BLaER1 (cell line): ENCODE results near the gene RNF38.
"Not testable (repeated sequence)": the region's sequence is repeated elsewhere in the genome, so short reads cannot be mapped to it uniquely, and the experiment has no call there.

Experiments
- H3K27ac ChIP-seq: shearing (Covaris generic); formaldehyde crosslinking; 2 replicates; pipeline ENCODE4 v1.8.1; 2022
- H3K27me3 ChIP-seq: shearing (Covaris generic); formaldehyde crosslinking; 2 replicates; pipeline ENCODE4 v1.8.1; 2022
- H3K36me3 ChIP-seq: shearing (Covaris generic); formaldehyde crosslinking; 2 replicates; pipeline ENCODE4 v1.8.1; 2022
- H3K4me1 ChIP-seq: shearing (Covaris generic); formaldehyde crosslinking; 2 replicates; pipeline ENCODE4 v1.8.1; 2022
- H3K4me2 ChIP-seq: shearing (Covaris generic); formaldehyde crosslinking; 2 replicates; pipeline ENCODE4 v1.8.1; 2022
- H3K4me3 ChIP-seq: shearing (Covaris generic); formaldehyde crosslinking; 2 replicates; pipeline ENCODE4 v1.8.1; 2022
- H3K9ac ChIP-seq: shearing (Covaris generic); formaldehyde crosslinking; 2 replicates; pipeline ENCODE4 v1.8.1; 2022
- H3K9me3 ChIP-seq: shearing (Covaris generic); formaldehyde crosslinking; 2 replicates; pipeline ENCODE4 v1.8.1; 2022
- H4K20me1 ChIP-seq: shearing (Covaris generic); formaldehyde crosslinking; 2 replicates; pipeline ENCODE4 v1.8.1; 2022
- Cebpa-rat ChIP-seq: shearing (Covaris generic); IDR thresholded peaks from 2 replicates; pipeline ENCODE4 v1.8.1; 2022

The RNF38 gene

GRCh38 chr9:36415822-36416525 lies 15.9 kb upstream of the RNF38 start:
- Histone ChIP-seq H3K27me3 (no peaks in the 10 kb centered on the region), H3K9ac (peak overlapping the region; percentile 45; the same call in 1 of the 2 replicates), H3K9me3 (0 out of 2 replicates have a peak, but pooled peaks cover 3% of the 10 kb centered on the region), H3K4me3 (no peak overlapping the region), H3K4me2 (peak overlapping the region; percentile 73), H3K36me3 (peaks cover 39% of the 10 kb centered on the region; the same call in 1 of the 2 replicates), H4K20me1 (peaks cover 43% of the 10 kb centered on the region), H3K4me1 (peaks cover 37% of the 10 kb centered on the region), H3K27ac (no peak overlapping the region)
- TF ChIP-seq Cebpa-rat, result no peak

- Histone ChIP-seq H3K36me3 (peaks cover 16% of the 10 kb centered on the region; the same call in 1 of the 2 replicates), H4K20me1 (peaks cover 58% of the 10 kb centered on the region), H3K4me1 (peaks cover 30% of the 10 kb centered on the region)
- TF ChIP-seq Cebpa-rat, result peak; percentile 98
- not testable (repeated sequence) for H3K9me3 ChIP-seq, H3K27ac ChIP-seq, H3K4me3 ChIP-seq, H3K4me2 ChIP-seq, H3K27me3 ChIP-seq, H3K9ac ChIP-seq
These were observed 11.3 kb upstream of the RNF38 start for GRCh38 chr9:36411410-36411809.

- Histone ChIP-seq H4K20me1 (peaks cover 62% of the 10 kb centered on the region), H3K4me1 (peaks cover 10% of the 10 kb centered on the region)
- H3K4me3 ChIP-seq, H3K36me3 ChIP-seq, H3K27ac ChIP-seq, H3K4me2 ChIP-seq, H3K9ac ChIP-seq, H3K27me3 ChIP-seq, H3K9me3 ChIP-seq: not testable (repeated sequence)
These were observed 9.0 kb upstream of the RNF38 start for GRCh38 chr9:36409076-36409475.

GRCh38 chr9:36407122-36407723 lies 7.2 kb upstream of the RNF38 start:
- no peaks in the 10 kb centered on the region for H3K27me3 ChIP-seq
- H3K27ac ChIP-seq, result no peak overlapping the region
- peaks cover 60% of the 10 kb centered on the region for H4K20me1 ChIP-seq
- H3K4me2 ChIP-seq, result no peak overlapping the region
- H3K4me3 ChIP-seq, result no peak overlapping the region
- peaks cover 10% of the 10 kb centered on the region for H3K4me1 ChIP-seq
- no peak for TF ChIP-seq Cebpa-rat
- H3K36me3 ChIP-seq, result 0 out of 2 replicates have a peak, but pooled peaks cover 6% of the 10 kb centered on the region
- peak overlapping the region; percentile 11; the same call in 1 of the 2 replicates for H3K9ac ChIP-seq
- no peaks in the 10 kb centered on the region for H3K9me3 ChIP-seq

GRCh38 chr9:36402536-36402935 lies 2.5 kb upstream of the RNF38 start:
- Histone ChIP-seq H3K9ac (no peak overlapping the region), H4K20me1 (peaks cover 48% of the 10 kb centered on the region)
- no peak for TF ChIP-seq Cebpa-rat

GRCh38 chr9:36401897-36402480 lies 1.9 kb upstream of the RNF38 start:
- Histone ChIP-seq H3K4me3 (no peak overlapping the region), H3K9me3 (no peaks in the 10 kb centered on the region), H3K4me2 (peak overlapping the region; percentile 83), H3K27me3 (no peaks in the 10 kb centered on the region), H4K20me1 (peaks cover 48% of the 10 kb centered on the region), H3K9ac (peak overlapping the region; percentile 94), H3K36me3 (0 out of 2 replicates have a peak, but pooled peaks cover 6% of the 10 kb centered on the region), H3K27ac (0 out of 2 replicates have a peak overlapping the region, but pooled peaks have one; percentile 28), H3K4me1 (peaks cover 36% of the 10 kb centered on the region)
- TF ChIP-seq Cebpa-rat, result no peak

More at GRCh38 chr9:36402536-36402935, 2.5 kb upstream of the RNF38 start:
- no peak overlapping the region for H3K27ac ChIP-seq
- no peak overlapping the region for H3K4me3 ChIP-seq
- no peaks in the 10 kb centered on the region for H3K27me3 ChIP-seq
- H3K4me2 ChIP-seq, result no peak overlapping the region
- H3K36me3 ChIP-seq, result 0 out of 2 replicates have a peak, but pooled peaks cover under 1% of the 10 kb centered on the region
- no peaks in the 10 kb centered on the region for H3K9me3 ChIP-seq
- H3K4me1 ChIP-seq, result peaks cover 34% of the 10 kb centered on the region

GRCh38 chr9:36401164-36401740 lies 1.2 kb upstream of the RNF38 start:
- Histone ChIP-seq H3K9me3 (no peaks in the 10 kb centered on the region), H3K4me1 (peaks cover 36% of the 10 kb centered on the region), H3K36me3 (peaks cover 10% of the 10 kb centered on the region), H3K9ac (peak overlapping the region; percentile 94), H3K4me3 (peak overlapping the region; percentile 94), H4K20me1 (peaks cover 48% of the 10 kb centered on the region), H3K27ac (peak overlapping the region; percentile 91), H3K4me2 (peak overlapping the region; percentile 83), H3K27me3 (no peaks in the 10 kb centered on the region)
- no peak for TF ChIP-seq Cebpa-rat

- Histone ChIP-seq H3K27me3 (no peaks in the 10 kb centered on the region), H3K36me3 (peaks cover 15% of the 10 kb centered on the region), H4K20me1 (peaks cover 50% of the 10 kb centered on the region), H3K4me1 (peaks cover 36% of the 10 kb centered on the region), H3K9ac (peak overlapping the region; percentile 94), H3K9me3 (no peaks in the 10 kb centered on the region), H3K27ac (peak overlapping the region; percentile 91), H3K4me3 (peak overlapping the region; percentile 94), H3K4me2 (peak overlapping the region; percentile 84)
- TF ChIP-seq Cebpa-rat, result no peak
These were observed 479 bp upstream of the RNF38 start for GRCh38 chr9:36400332-36401163.

- no peak overlapping the region for H3K27ac ChIP-seq
- no peaks in the 10 kb centered on the region for H3K27me3 ChIP-seq
- H4K20me1 ChIP-seq, result peaks cover 68% of the 10 kb centered on the region
- TF ChIP-seq Cebpa-rat, result no peak
- H3K9ac ChIP-seq, result peak overlapping the region; percentile 47
- H3K36me3 ChIP-seq, result peaks cover 21% of the 10 kb centered on the region
- peak overlapping the region; percentile 84 for H3K4me2 ChIP-seq
- H3K9me3 ChIP-seq, result no peaks in the 10 kb centered on the region
- H3K4me1 ChIP-seq, result peaks cover 36% of the 10 kb centered on the region
- peak overlapping the region; percentile 94; the same call in 1 of the 2 replicates for H3K4me3 ChIP-seq
These were observed 1.3 kb downstream of the RNF38 start for GRCh38 chr9:36398745-36399144.
